VCaP (cell line): Measurements from ENCODE around the gene STAT1.

Experiments
- H3K27ac ChIP-seq: fragments of 450-650 bp; 2 replicates; pipeline ENCODE4 v1.5.1; 2017
- TF ChIP-seq, protein P1 (sequence below): fragments of 450-650 bp; conservative IDR thresholded peaks from 2 replicates; pipeline ENCODE4 v1.5.1; 2017; ENCODE audit warnings: mild to moderate bottlenecking, moderate library complexity

The STAT1 gene

DNA sequence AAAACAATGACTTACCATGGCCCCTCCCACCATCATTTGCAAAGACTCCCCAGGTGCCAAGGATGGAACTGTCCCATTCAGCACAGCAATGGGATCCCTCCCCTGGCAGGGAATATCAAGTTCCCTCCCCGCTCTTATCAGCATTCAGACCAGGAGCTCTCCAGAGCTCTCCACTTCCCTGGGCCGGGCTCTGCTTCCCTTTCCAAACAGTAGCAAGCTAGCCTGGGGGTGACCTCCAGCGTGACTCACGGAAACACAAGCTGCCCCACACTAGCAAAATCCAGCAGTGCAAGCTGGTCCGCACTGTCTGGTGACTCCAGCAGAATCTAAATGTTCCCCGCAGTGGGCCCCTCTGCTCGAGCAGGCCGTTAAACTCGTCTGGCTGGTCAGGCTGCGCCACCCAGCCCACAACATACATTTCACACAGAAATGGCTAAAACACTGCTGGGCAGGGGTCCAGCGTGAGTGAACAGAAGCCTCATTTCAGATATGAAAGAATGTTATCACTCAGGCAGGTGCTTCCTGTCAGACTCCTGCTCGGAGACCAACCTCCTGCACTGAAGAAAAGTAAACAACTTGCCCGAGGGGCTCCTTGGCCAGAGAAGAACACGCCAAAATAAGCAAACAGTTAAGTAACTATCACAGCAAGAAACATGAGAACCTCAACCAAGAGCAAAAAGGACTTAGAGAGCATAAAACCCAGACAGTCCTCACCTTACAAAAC, 33.9 kb downstream of the STAT1 start:
- H3K27ac ChIP-seq: peak overlapping the region; percentile 93

DNA sequence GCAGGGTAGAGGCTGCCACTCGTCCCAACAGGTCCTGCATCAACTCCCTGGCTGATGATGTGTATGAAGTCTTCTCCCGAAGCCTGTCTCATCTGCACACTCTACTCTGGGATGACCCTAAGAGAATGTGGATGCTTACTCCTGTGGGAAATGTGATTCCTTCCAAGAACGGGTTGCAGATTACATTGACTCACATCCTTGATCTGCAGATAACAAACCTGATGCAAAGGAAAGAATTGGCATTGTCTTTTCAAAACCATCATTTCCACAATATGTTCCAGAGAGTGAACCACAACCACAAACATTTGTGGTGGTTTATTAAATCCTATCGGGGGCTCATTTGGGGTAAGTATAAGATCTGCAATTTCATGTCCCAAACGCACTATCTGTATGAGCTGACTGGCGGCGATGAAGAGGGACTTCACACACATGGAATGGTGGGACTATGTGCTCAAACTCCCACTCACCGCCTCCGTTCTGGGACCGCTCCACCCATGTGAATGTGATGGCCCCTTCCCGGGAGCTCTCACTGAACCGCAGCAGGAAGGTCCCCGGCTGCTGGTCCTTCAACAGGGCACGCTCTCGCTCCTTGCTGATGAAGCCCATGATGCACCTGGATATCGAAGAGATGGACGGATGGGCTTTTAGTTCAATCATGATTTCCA, 35.5 kb downstream of the STAT1 start:
- TF ChIP-seq, protein P1, sequence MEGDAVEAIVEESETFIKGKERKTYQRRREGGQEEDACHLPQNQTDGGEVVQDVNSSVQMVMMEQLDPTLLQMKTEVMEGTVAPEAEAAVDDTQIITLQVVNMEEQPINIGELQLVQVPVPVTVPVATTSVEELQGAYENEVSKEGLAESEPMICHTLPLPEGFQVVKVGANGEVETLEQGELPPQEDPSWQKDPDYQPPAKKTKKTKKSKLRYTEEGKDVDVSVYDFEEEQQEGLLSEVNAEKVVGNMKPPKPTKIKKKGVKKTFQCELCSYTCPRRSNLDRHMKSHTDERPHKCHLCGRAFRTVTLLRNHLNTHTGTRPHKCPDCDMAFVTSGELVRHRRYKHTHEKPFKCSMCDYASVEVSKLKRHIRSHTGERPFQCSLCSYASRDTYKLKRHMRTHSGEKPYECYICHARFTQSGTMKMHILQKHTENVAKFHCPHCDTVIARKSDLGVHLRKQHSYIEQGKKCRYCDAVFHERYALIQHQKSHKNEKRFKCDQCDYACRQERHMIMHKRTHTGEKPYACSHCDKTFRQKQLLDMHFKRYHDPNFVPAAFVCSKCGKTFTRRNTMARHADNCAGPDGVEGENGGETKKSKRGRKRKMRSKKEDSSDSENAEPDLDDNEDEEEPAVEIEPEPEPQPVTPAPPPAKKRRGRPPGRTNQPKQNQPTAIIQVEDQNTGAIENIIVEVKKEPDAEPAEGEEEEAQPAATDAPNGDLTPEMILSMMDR: no peak
- H3K27ac ChIP-seq: peak overlapping the region; percentile 93

More for the DNA sequence above, 33.9 kb downstream of the STAT1 start:
- TF ChIP-seq, protein P1: no peak

DNA sequence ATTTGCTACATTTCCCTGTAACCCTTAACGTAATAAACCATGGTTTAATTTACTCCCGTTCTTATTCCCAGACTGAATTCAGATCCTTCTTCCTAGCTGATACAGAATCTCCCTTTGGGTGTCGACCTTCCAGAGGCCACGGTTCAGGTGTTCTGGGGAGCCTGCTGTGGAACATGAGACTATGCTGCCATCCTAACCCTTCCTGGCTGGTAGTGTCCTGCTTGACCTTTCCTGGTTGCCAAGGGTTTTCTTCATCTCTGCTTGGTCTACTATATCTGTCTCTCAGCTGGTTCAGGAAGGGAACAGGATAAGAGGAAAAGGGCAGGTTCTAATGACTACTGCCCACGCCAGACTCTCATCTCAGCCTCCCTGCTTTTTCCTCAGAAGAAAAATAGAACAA, 36.5 kb downstream of the STAT1 start:
- TF ChIP-seq, protein P1: no peak
- H3K27ac ChIP-seq: no peak overlapping the region

DNA sequence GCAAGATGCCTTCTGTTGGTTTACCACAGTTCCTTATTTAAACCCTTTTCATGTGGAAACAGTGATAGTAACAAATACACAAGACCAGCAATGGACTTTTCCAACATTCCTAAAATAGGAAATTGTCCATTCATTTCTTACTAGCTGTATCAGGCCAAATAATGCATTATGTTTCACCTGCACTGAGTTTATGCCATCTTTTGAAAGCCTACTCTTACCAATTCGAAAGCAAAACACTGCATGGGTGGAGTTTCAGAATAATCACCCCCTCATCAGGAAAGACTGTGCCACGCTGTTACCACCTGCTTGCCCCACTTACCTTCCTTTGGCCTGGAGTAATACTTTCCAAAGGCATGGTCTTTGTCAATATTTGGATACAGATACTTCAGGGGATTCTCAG, 37.5 kb downstream of the STAT1 start:
- TF ChIP-seq, protein P1: no peak
- no peak overlapping the region for H3K27ac ChIP-seq

DNA sequence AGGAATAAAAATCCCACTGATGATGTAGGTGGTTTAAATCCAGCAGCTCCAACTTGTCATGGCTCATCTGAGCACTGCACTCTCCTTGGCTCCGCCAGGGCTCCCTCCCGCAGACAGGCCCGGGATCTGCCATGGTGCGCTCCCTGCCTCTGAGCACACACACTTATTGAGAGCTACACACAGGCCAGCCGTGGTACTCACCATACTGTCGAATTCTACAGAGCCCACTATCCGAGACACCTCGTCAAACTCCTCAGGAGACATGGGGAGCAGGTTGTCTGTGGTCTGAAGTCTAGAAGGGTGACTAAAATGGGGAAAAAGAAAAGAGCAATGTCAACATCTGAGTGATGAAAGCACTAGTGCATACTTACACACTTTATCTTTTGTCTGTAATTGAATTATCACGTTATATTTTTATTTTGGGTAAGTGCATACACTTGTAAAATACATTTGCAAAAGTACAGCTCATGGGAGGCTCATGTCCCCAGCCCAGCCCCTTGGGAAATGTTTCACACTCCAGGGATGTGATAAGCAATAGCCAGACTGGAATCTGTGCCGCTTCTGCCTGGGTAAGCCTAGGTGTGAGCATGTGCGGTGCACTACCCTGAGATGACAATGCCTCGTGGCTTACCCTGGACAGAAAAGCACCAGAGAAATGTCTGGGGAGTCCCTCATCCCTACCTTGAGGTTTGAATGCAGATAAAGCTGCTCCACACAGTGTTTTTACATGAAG, 39.2 kb downstream of the STAT1 start:
- no peak overlapping the region for H3K27ac ChIP-seq
- TF ChIP-seq, protein P1: no peak

DNA sequence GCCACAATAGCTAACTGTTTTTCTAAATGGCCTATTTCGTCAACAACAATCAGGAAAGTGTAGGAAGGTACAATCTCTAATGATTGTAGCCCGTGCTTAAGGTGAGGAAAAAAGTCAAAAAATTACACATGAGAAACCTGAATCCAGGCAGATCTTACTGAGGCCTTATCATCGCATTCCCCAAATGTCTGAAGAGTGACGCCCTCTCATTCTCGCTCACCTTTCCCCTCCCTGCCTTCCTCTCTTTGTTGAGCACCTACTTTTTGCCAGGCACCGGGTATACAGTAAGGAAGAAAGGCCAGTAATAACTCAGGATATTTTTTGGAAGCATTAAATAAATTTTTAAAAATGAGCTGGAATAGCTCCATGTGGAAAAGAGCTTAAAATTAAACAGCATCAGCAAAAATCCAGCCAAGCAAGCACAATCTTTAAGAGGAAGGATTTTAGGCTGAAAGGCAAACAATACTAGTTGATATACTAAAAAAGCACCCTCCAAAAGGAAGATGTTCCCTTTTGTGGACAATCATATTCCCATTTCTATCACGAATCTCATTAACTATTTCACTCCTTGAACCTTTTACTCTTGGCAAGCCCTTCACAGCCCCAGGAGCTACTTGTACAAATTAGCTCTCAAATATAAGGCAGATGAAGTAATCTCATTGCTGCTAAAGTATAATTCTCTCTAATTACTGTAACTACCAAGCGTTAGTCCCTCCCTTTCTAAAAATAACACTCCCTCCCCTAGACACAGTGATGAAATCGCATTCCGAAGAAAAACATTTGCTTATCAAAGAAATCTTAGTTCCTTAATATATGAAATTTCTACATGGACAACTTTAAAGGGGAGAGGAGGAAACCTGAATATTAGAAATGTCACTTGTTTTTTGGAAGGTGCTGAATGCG, 40.0 kb downstream of the STAT1 start:
- no peak overlapping the region for H3K27ac ChIP-seq

More for the DNA sequence above, 40.0 kb downstream of the STAT1 start:
- TF ChIP-seq, protein P1: no peak
